HepG2 (cell line): ENCODE measurements around the gene DDAH1. TPM values are rescaled to one million over a fixed set of nuclear protein-coding genes. Genes with fewer than 3 reads are reported as not detected.

Source experiments
- ATAC-seq: fragments of 200-7000 bp; cut with Tn5 transposase; 3 replicates; pipeline ENCODE4 v1.9.1; 2020; ENCODE audit warnings: mild to moderate bottlenecking, moderate library complexity
- BruUV-seq: library from RNA; stranded (reverse); fragments of 400-500 nt; replicated peaks from 2 replicates; lab custom pipeline; 2021; lab: Mats Ljungman, UMichigan
- CTCF ChIA-PET: fragments of 300-600 bp; formaldehyde crosslinking; extraction: SDS; loops from one replicate; lab custom pipeline; 2021; ENCODE audit warnings: low total read pairs, inconsistent platforms, low intra/inter-chr PET ratio; lab: Yijun Ruan, JAX
- POLR2A ChIA-PET: fragments of 350-600 bp; sonication (Branson Sonifier 250); formaldehyde crosslinking; loops from one replicate; lab custom pipeline; 2020; ENCODE audit warnings: antibody characterized with exemption, inconsistent platforms; lab: Yijun Ruan, JAX
- DNase-seq: peaks from one replicate; pipeline ENCODE4 v3.0.0-alpha.2; 2015; ENCODE audit warnings: low spot score
- FAIRE-seq: peaks from 3 replicates; lab custom pipeline; 2011; peaks lifted over from hg19 to GRCh38; lab: Jason Lieb, UNC
- H2AFZ ChIP-seq: one replicate; pipeline ENCODE4 v1.6.1; 2011; ENCODE audit warnings: low read length, inconsistent platforms
- H3K27ac ChIP-seq: fragments of 300-600 bp; 3 replicates; pipeline ENCODE4 v1.8.0; 2011; ENCODE audit warnings: mixed run types, mild to moderate bottlenecking, mixed read lengths, low read length, inconsistent platforms; ENCODE audit not compliant: insufficient read depth; ENCODE audit errors: extremely low read length
- H3K27me3 ChIP-seq, 2 experiments: fragments of 200-600 bp in 1 of 2; 2 replicates in 1 of 2; 3 replicates in 1 of 2; pipeline versions ENCODE4 v1.6.0 to v1.8.0; 2011; ENCODE audit warnings: low read length in 2 of 2, mild to moderate bottlenecking in 2 of 2, moderate library complexity in 2 of 2, inconsistent platforms in 1 of 2; ENCODE audit not compliant: insufficient read depth in 2 of 2, control insufficient read depth in 1 of 2
- H3K36me3 ChIP-seq, 2 experiments: fragments of 200-600 bp in 1 of 2; replicated peaks in 1 of 2; 2 replicates in 1 of 2; 3 replicates in 1 of 2; pipeline versions ENCODE4 v1.5.1 to v1.8.0; 2011; ENCODE audit warnings: low read length in 2 of 2, inconsistent platforms in 1 of 2; ENCODE audit not compliant: insufficient read depth in 2 of 2, control insufficient read depth in 1 of 2
- H3K4me1 ChIP-seq: 2 replicates; pipeline ENCODE4 v1.5.1; 2012; ENCODE audit warnings: low read length, inconsistent platforms; ENCODE audit not compliant: insufficient read depth
- H3K4me2 ChIP-seq: 2 replicates; pipeline ENCODE4 v1.6.0; 2011; ENCODE audit warnings: low read depth, low read length, inconsistent platforms
- H3K4me3 ChIP-seq, 3 experiments: fragments of 200-600 bp in 1 of 3; sonication (generic), shearing (Covaris generic) in 1 of 3; replicated peaks in 1 of 3; 2 replicates each; pipeline ENCODE4 v1.5.1; 2011 to 2016; ENCODE audit warnings: low read length in 3 of 3, inconsistent platforms in 2 of 3, low read depth in 2 of 3, mild to moderate bottlenecking in 2 of 3, control low read depth in 1 of 3, mixed read lengths in 1 of 3; ENCODE audit not compliant: insufficient read depth in 1 of 3
- H3K79me2 ChIP-seq: one replicate; pipeline ENCODE4 v1.6.1; 2011; ENCODE audit warnings: low read length, inconsistent platforms; ENCODE audit not compliant: insufficient read depth
- H3K9ac ChIP-seq: 2 replicates; pipeline ENCODE4 v1.6.0; 2011; ENCODE audit warnings: mild to moderate bottlenecking, low read depth, low read length, inconsistent platforms; ENCODE audit not compliant: insufficient read depth
- H3K9me3 ChIP-seq: 2 replicates; pipeline ENCODE4 v1.5.1; 2012; ENCODE audit warnings: mild to moderate bottlenecking, low read length
- H4K20me1 ChIP-seq: 2 replicates; pipeline ENCODE4 v1.6.0; 2011; ENCODE audit warnings: inconsistent platforms, mild to moderate bottlenecking, low read length, moderate library complexity; ENCODE audit not compliant: insufficient read depth
- HNF4G ChIP-seq, 2 experiments: sonication (generic) in 1 of 2; formaldehyde crosslinking in 1 of 2; IDR thresholded peaks; 2 replicates each; pipeline versions ENCODE4 v1.4.0 to v1.6.1; 2011 to 2020; ENCODE audit warnings: borderline replicate concordance in 2 of 2, low read depth in 2 of 2, mild to moderate bottlenecking in 2 of 2, low read length in 1 of 2, missing genetic modification reagents in 1 of 2, moderate library complexity in 1 of 2
- PCBP1 ChIP-seq: fragments of 200-400 bp; formaldehyde crosslinking; IDR thresholded peaks from 2 replicates; pipeline ENCODE4 v1.6.1; 2017; ENCODE audit warnings: mild to moderate bottlenecking, low read depth, low read length, borderline replicate concordance
- ZFYVE20 ChIP-seq: sonication (generic); formaldehyde crosslinking; IDR thresholded peaks from 2 replicates; pipeline ENCODE4 v1.8.0; 2023; ENCODE audit warnings: low read depth, mild to moderate bottlenecking, moderate library complexity, missing genetic modification reagents, borderline replicate concordance
- ZNF558 ChIP-seq: sonication (generic); formaldehyde crosslinking; IDR thresholded peaks from 2 replicates; pipeline ENCODE4 v1.9.0; 2022; ENCODE audit warnings: mild to moderate bottlenecking, missing genetic modification reagents, borderline replicate concordance
- ZNF652 ChIP-seq: IDR thresholded peaks from 2 replicates; pipeline ENCODE4 v1.6.1; 2016; ENCODE audit warnings: low read depth, borderline replicate concordance
- ZNF670 ChIP-seq: sonication (generic); formaldehyde crosslinking; IDR thresholded peaks from 2 replicates; pipeline ENCODE4 v1.8.0; 2022; ENCODE audit warnings: mild to moderate bottlenecking, missing genetic modification reagents, borderline replicate concordance
- WGBS: methylation state at CpG from one replicate; pipeline ENCODE4 v1.1.6; 2017; ENCODE audit warnings: low lambda C conversion rate; 5-methylcytosine and 5-hydroxymethylcytosine counted together
- in situ Hi-C: cut with HindIII; loops from 2 replicates; pipeline ENCODE4 v1.10.0; 2017; ENCODE audit warnings: low pct_unique_long_range_greater_than_20kb; ENCODE audit not compliant: extremely low pct_ligation_motif_present
- intact Hi-C: fragments of 100-400 bp; cut with micrococcal nuclease; formaldehyde crosslinking; loops from one replicate; pipeline ENCODE4 v1.10.0; 2022; ENCODE audit not compliant: unreplicated experiment
- polyA plus RNA-seq, 8 experiments: library from polyadenylated mRNA; depleted of rRNA in 3 of 8; stranded (reverse) in 7 of 8; unstranded in 1 of 8; fragments of >200 nt; fragmentation: Illumina TruSeq in 4 of 8; extraction: Trizol in 4 of 8; gene quantifications; 2 replicates each; pipeline versions ENCODE4 v1.2.1 to v1.2.3, GENCODE V29; 2011 to 2016; ENCODE audit warnings: low read depth in 4 of 8, missing spikeins in 1 of 8, mixed read lengths in 1 of 8; ENCODE audit not compliant: insufficient read depth in 1 of 8
- total RNA-seq, 5 experiments: library from RNA; depleted of rRNA; stranded (reverse); fragments of >200 nt; fragmentation: Illumina TruSeq; extraction: Trizol; gene quantifications; 2 replicates each; pipeline ENCODE4 v1.2.3, GENCODE V29; 2016; ENCODE audit warnings: low read depth in 1 of 5
- TF ChIP-seq, protein P1 (sequence below): sonication (generic); formaldehyde crosslinking; IDR thresholded peaks from 2 replicates; pipeline ENCODE4 v1.4.0; 2020; ENCODE audit warnings: missing genetic modification reagents
- TF ChIP-seq, protein P2 (sequence below): sonication (generic); formaldehyde crosslinking; IDR thresholded peaks from 2 replicates; pipeline ENCODE4 v1.4.0; 2020; ENCODE audit warnings: mild to moderate bottlenecking, low read depth, missing genetic modification reagents
- TF ChIP-seq, protein P3 (sequence below): sonication (generic); formaldehyde crosslinking; IDR thresholded peaks from 2 replicates; pipeline ENCODE4 v1.4.0; 2020; ENCODE audit warnings: mild to moderate bottlenecking, missing genetic modification reagents

Gene DDAH1
- total and polyA plus RNA-seq, 2 of the 13 experiments (the other 11 are each of a cell fraction or from before 2014, with no cell fraction given) = 39.7 to 64.4 TPM

GRCh38 chr1:85376356-85376755 is 88.6 kb downstream of the DDAH1 start (continued):
- TF ChIP-seq PCBP1 (no peak), ZFYVE20 (CRISPR knock-in tag) (no peak)
- TF ChIP-seq, all 625 proteins: peak for 0

DNA sequence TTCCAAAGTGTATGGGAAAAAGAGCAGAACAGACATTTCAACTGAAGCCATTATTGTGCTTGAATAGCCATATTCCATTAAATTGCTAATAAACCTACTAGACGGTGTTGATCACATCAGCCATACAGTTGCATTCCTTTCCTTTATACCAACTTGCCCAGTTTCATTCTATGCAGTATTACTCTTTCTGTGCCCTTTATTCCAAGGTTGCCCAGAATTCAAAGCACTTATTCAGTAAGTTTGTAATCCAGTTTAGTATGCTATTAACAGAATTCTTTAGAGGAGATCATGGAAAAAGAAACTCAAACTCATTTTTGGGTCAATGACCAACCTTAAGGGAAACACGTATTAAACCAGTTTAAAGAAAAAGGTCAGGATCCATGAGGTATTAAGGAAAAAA is 89.5 kb downstream of the DDAH1 start:
- intact Hi-C loops = no loop called here
- peaks cover 3% of the 10 kb centered on the region for H4K20me1 ChIP-seq
- no peak overlapping the region for H3K9ac ChIP-seq
- WGBS = 99% methylated on average over 2 of the region's 2 CpGs
- no peaks in the 10 kb centered on the region for H3K27me3 ChIP-seq
- peaks cover 20% of the 10 kb centered on the region for H3K79me2 ChIP-seq
- in situ Hi-C loops = no loop called here
- H2AFZ ChIP-seq = no peak overlapping the region
- H3K4me1 ChIP-seq = peaks cover 24% of the 10 kb centered on the region
- no peak overlapping the region for H3K27ac ChIP-seq
- no peak for ATAC-seq
- POLR2A ChIA-PET = no interaction called here
- FAIRE-seq = no peak
- no peaks in the 10 kb centered on the region for H3K36me3 ChIP-seq
- H3K4me3 ChIP-seq = no peak overlapping the region
- no TSS peak for BruUV-seq
- no peak overlapping the region for H3K4me2 ChIP-seq
- DNase-seq = no peak
- CTCF ChIA-PET = no interaction called here
- H3K9me3 ChIP-seq = no peaks in the 10 kb centered on the region
- TF ChIP-seq, protein P1, sequence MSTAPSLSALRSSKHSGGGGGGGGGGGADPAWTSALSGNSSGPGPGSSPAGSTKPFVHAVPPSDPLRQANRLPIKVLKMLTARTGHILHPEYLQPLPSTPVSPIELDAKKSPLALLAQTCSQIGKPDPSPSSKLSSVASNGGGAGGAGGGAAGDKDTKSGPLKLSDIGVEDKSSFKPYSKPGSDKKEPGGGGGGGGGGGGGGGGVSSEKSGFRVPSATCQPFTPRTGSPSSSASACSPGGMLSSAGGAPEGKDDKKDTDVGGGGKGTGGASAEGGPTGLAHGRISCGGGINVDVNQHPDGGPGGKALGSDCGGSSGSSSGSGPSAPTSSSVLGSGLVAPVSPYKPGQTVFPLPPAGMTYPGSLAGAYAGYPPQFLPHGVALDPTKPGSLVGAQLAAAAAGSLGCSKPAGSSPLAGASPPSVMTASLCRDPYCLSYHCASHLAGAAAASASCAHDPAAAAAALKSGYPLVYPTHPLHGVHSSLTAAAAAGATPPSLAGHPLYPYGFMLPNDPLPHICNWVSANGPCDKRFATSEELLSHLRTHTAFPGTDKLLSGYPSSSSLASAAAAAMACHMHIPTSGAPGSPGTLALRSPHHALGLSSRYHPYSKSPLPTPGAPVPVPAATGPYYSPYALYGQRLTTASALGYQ (CRISPR knock-in tag) = no peak
- TF ChIP-seq HNF4G (IDR thresholded peaks at IDR 0.05; ENCODE audit: borderline replicate concordance, low read depth, low read length) (no peak), HNF4G (CRISPR knock-in tag; IDR thresholded peaks at IDR 0.05; ENCODE audit: borderline replicate concordance, low read depth) (no peak), ZNF558 (CRISPR knock-in tag) (no peak), ZNF670 (CRISPR knock-in tag) (no peak), ZNF652 (CRISPR knock-in tag) (no peak)
- TF ChIP-seq, protein P2, sequence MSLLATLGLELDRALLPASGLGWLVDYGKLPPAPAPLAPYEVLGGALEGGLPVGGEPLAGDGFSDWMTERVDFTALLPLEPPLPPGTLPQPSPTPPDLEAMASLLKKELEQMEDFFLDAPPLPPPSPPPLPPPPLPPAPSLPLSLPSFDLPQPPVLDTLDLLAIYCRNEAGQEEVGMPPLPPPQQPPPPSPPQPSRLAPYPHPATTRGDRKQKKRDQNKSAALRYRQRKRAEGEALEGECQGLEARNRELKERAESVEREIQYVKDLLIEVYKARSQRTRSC (CRISPR knock-in tag) = no peak
- TF ChIP-seq, protein P3, sequence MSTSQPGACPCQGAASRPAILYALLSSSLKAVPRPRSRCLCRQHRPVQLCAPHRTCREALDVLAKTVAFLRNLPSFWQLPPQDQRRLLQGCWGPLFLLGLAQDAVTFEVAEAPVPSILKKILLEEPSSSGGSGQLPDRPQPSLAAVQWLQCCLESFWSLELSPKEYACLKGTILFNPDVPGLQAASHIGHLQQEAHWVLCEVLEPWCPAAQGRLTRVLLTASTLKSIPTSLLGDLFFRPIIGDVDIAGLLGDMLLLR = no peak
